GM23248 (cell line): Measurements from ENCODE around the gene MFAP5.

Experiments used
- EZH2 ChIP-seq: fragments of 200-600 bp; sonication (generic); IDR thresholded peaks from 2 replicates; pipeline ENCODE4 v1.6.1; 2018; ENCODE audit warnings: antibody characterized with exemption, mild to moderate bottlenecking; ENCODE audit not compliant: insufficient read depth, poor library complexity, severe bottlenecking
- EZH2phosphoT487 ChIP-seq: fragments of 200-600 bp; sonication (generic); IDR thresholded peaks from 2 replicates; pipeline ENCODE4 v1.6.1; 2018; ENCODE audit warnings: antibody characterized with exemption, moderate library complexity, mild to moderate bottlenecking, low read depth; ENCODE audit not compliant: insufficient read depth

- no peak for TF ChIP-seq EZH2
- no peak for TF ChIP-seq EZH2phosphoT487
Measured at GRCh38 chr12:8672381-8672780, 9.8 kb upstream of the MFAP5 start.
